Measurements from ENCODE around the gene BLTP2. TPM values are rescaled to one million over a fixed set of nuclear protein-coding genes. Genes with fewer than 3 reads are reported as not detected.
A peak's percentile ranks its signal among the peaks of the same experiment; 100 is the strongest.

Gene BLTP2
- polyA plus RNA-seq, 3 donors = 46.8 to 69.2 (median 53.2) TPM

GRCh38 chr17:28686296-28686695, 41.3 kb upstream of the BLTP2 start:
- H3K27me3 Mint-ChIP-seq (ENCODE audit: low read depth in 3 of 3) = no peaks in the 10 kb centered on the region

GRCh38 chr17:28685366-28685765, 40.4 kb upstream of the BLTP2 start:
- peaks cover 94 to 99% of the 10 kb centered on the region in 2 donors for H3K36me3 Mint-ChIP-seq
- WGBS (ENCODE audit: insufficient coverage) = 100% methylated on average over 2 of the region's 5 CpGs
- no peak overlapping the region for H3K9ac ChIP-seq (ENCODE audit: insufficient read depth, low read length, poor library complexity, severe bottlenecking)

More at GRCh38 chr17:28686296-28686695, 41.3 kb upstream of the BLTP2 start:
- Histone ChIP-seq H2AFZ (ENCODE audit: insufficient read depth, low read depth, low read length, poor library complexity, severe bottlenecking) (no peak overlapping the region), H3K4me2 (replicated peaks; ENCODE audit: extremely low read depth, low read length, poor library complexity, severe bottlenecking) (no peak overlapping the region), H3K79me2 (ENCODE audit: insufficient read depth, low read length) (no peaks in the 10 kb centered on the region), H3K4me1 (ENCODE audit: control insufficient read depth in 1 of 2, insufficient read depth in 2 of 2, low read length in 2 of 2) (no peaks in the 10 kb centered on the region), H3K27me3 (ENCODE audit: control insufficient read depth in 2 of 2, insufficient read depth in 2 of 2, low read length in 2 of 2) (no peaks in the 10 kb centered on the region), H3K36me3 (replicated peaks in 1 of 2; ENCODE audit: control insufficient read depth in 1 of 2, insufficient read depth in 2 of 2, low read length in 2 of 2) (peaks cover 99% of the 10 kb centered on the region in 2 donors), H3K9me3 (replicated peaks in 1 of 2; ENCODE audit: control insufficient read depth in 1 of 2, insufficient read depth in 1 of 2, low read length in 2 of 2) (no peaks in the 10 kb centered on the region), H3K9ac (ENCODE audit: insufficient read depth, low read length, poor library complexity, severe bottlenecking) (no peak overlapping the region), H3K27ac (ENCODE audit: low read depth in 1 of 2, low read length in 2 of 2) (no peak overlapping the region), H4K20me1 (ENCODE audit: insufficient read depth, low read length) (no peaks in the 10 kb centered on the region), H3K4me3 (replicated peaks in 1 of 3; ENCODE audit: low read depth in 2 of 3, low read length in 3 of 3) (no peak overlapping the region)
- H3K27ac Mint-ChIP-seq = peak overlapping the region in 1 of 7 donors; percentile 54
- 94% methylated on average over 2 of the region's 4 CpGs for WGBS (ENCODE audit: insufficient coverage)
- intact Hi-C loops (cut with micrococcal nuclease) = no loop called here
- H3K4me3 Mint-ChIP-seq = no peak overlapping the region
- no peaks in the 10 kb centered on the region for H3K9me3 Mint-ChIP-seq
- H3K36me3 Mint-ChIP-seq = peaks cover 92 to 99% of the 10 kb centered on the region in 2 donors
- H3K4me1 Mint-ChIP-seq = no peaks in the 10 kb centered on the region
- TF ChIP-seq CTCF (IDR thresholded peaks at IDR 0.05) = no peak
- no peak for DNase-seq

More at GRCh38 chr17:28685366-28685765, 40.4 kb upstream of the BLTP2 start:
- Histone ChIP-seq H2AFZ (ENCODE audit: insufficient read depth, low read depth, low read length, poor library complexity, severe bottlenecking) (no peak overlapping the region), H3K27ac (ENCODE audit: low read depth in 1 of 2, low read length in 2 of 2) (no peak overlapping the region), H3K4me3 (replicated peaks in 1 of 3; ENCODE audit: low read depth in 2 of 3, low read length in 3 of 3) (no peak overlapping the region), H3K4me1 (ENCODE audit: control insufficient read depth in 1 of 2, insufficient read depth in 2 of 2, low read length in 2 of 2) (no peaks in the 10 kb centered on the region), H3K36me3 (replicated peaks in 1 of 2; ENCODE audit: control insufficient read depth in 1 of 2, insufficient read depth in 2 of 2, low read length in 2 of 2) (peaks cover 99% of the 10 kb centered on the region in 2 donors), H4K20me1 (ENCODE audit: insufficient read depth, low read length) (no peaks in the 10 kb centered on the region), H3K4me2 (replicated peaks; ENCODE audit: extremely low read depth, low read length, poor library complexity, severe bottlenecking) (no peak overlapping the region), H3K27me3 (ENCODE audit: control insufficient read depth in 2 of 2, insufficient read depth in 2 of 2, low read length in 2 of 2) (no peaks in the 10 kb centered on the region), H3K9me3 (replicated peaks in 1 of 2; ENCODE audit: control insufficient read depth in 1 of 2, insufficient read depth in 1 of 2, low read length in 2 of 2) (no peaks in the 10 kb centered on the region), H3K79me2 (ENCODE audit: insufficient read depth, low read length) (no peaks in the 10 kb centered on the region)
- Mint-ChIP-seq H3K27ac (peak overlapping the region in 1 of 7 donors; percentile 48), H3K4me1 (no peaks in the 10 kb centered on the region), H3K9me3 (no peaks in the 10 kb centered on the region), H3K27me3 (ENCODE audit: low read depth in 3 of 3) (no peaks in the 10 kb centered on the region), H3K4me3 (no peak overlapping the region)
- no peak for TF ChIP-seq CTCF (IDR thresholded peaks at IDR 0.05)
- DNase-seq = no peak
- intact Hi-C loops (cut with micrococcal nuclease) = no loop called here
